NCI-H2081 (cell line): ENCODE measurements around the gene TMPRSS4.
A peak's percentile ranks its signal among the peaks of the same experiment; 100 is the strongest.

Source experiments
- DNase-seq, 2 experiments: peaks; one replicate each; lab custom pipeline; 2025; lab: John Stamatoyannopoulos, UW

The TMPRSS4 gene

DNA sequence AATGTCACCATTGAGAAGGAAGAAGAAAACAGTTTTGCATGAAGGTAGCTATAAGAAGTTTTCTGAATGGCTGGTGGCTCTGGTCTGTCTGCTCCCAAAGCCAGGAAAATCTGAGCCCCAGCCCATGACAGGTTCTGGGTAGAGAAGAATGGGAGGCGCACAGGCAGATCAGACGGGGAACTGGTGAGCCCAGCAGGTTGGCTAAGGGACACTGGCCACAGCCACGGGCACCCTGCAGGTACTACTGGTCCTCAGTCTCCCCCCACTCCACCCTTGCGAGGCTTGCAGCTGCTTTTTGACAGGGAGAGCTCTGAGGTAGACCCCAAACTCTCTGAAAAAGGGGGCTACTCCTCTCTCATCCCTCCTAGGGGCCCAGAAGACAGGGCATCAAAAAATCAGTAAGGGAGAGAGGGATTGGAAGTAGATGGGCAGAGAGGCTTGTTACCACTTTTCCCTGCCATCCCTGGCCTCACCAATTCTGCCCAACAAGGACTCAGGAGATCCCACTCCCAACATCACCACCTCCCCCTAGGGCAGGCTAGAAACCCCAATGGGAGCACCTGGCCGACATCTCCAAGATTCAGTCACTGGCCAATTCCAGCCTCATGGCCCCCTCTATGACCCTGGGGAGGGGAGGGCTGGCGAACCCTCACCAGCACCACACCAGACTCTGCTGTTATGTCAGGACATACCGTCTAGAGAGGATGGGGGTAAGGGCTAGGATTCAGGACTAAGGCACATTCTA lies 58.3 kb downstream of the TMPRSS4 start:
- DNase-seq: no peak

DNA sequence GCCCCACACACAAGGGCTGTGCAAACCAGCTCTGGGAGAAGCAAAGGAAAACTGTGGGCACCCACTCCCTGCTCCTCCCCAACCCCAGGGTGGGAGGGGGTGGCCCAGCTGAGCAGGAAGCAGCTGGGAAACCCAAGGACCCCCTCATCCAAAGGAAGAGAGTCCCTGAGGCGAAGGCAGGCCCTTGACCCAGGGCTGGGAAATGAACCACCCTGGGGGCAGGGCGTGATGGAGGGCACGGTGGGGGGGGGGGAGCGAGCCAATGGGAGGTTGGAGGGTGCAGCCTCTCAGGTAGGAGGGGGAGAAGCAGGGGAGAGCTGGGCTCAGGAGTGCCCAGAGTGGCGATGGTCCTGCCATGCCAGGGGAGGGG lies 58.9 kb downstream of the TMPRSS4 start:
- no peak for DNase-seq

DNA sequence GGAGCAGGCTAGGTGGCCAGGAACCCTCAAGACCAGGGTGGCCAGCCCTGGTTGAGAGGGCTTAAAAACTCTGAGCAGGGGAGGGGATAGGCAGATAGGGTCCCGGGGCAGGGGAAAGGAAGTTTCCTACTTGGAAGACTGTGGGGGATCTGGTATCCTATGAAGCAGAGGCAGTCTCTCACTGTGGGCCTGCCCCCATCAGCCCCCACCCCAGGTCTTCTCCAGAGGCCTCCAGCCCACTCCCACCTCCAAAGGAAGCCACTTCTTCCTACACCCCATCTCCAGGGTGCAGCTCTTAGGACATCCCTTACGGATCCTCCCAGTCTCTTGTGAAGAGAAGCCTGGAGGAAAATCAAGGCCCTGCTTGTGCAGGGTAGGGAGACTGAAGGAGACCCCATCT lies 59.5 kb downstream of the TMPRSS4 start:
- DNase-seq: no peak

DNA sequence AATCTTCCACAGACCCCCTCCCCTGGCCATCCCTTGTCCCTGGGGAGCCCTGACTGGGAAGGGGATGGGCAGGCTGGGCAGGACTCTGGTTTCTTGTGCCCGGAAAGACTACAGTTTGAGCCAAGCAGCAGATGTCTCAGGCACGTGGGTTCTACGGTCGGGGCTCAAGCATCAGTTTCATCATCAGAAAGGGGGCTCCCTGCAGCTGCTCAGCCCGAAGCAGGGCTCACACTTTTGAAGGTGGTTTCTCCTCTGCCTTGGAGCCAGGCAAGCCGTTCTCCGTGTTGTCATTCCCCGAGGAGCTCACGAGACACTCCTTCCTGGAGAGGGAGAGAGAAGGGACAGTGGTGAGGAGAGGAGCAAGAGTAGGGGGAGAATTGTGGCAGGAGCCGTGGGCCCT lies 59.9 kb downstream of the TMPRSS4 start:
- no peak for DNase-seq

DNA sequence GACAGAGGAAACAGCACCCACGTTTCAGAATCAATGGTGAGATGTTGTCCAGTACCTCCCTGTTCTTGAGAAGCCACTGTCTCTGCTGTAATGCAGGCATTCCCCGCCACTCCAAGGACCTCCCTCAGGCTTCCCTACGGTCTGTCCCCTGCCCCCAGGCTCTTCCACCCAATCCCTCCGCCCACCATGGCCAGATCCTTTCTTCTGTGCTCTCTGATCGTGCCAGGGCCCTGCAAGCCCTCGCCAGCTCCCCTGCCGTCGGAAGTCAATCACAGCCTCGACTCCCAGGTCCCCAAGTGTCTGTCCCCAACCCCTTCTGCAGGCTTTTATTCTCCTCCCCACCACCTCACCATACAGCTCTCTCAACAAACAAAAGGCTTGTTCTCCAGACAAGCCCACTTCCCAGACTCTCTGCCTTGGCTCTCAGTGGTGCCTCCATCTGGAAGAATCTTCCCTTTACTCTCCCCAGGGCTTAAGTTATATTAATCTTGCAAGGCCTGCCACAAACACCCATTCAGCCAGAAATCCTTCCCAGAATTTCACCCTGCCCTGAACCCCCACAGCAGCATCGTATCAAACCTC lies 62.1 kb downstream of the TMPRSS4 start:
- DNase-seq: no peak

DNA sequence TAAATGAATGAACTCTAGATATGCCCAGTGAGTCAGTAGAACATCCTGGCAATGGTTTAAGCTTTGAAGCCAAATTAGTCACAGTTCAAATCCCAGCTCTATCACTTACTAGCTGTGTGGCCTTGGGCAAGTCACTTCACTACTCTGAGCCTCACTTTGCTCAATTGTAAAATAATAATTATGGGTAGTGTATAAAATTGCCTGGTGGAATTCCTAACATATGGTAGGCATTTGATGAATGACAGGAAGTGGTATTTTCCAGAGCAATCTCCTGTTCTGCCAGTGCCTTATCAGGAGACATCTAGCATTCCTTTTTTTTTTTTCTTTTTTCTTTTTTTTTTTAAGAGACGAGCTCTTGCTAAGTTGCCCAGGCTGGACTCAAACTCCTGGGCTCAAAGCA lies 62.7 kb downstream of the TMPRSS4 start:
- DNase-seq: no peak

DNA sequence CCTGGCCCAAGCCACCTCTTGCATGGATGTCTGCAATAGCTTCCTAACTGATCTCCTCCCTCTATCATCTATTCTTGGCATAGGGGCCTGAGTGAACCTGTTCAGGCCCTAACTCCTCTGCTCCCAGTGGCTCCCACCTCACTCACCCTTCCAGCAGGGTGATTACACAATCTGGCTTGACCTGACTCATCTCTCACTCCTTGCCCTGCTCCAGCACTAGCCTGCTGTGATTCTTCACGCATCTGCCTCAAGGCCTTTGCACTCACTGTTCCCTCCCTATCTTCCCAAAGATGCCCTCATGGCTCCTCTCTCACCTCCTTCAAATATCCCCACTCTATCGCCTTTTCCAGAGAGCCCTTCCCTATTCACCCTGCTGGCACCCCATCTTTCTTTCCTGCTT lies 65.2 kb downstream of the TMPRSS4 start:
- DNase-seq: no peak

DNA sequence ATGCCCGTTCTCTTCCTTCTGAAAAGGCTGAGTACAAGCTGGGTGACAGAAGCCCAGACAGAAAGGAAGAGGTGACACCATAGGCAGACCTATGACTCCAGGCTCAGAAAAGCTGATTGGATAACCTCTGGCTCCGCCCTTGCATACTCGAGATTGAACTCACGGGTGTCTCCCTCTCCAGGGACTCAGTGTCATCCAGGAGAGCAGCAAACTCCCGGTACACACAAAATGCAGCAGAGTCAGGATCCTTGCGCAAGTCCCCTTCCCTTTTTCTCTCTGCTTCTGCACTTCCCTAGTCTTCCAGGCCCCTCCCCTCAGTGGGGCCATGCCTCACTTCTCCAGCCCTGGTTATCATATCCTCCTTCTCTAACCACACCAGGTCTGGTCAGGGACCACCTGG lies 65.9 kb downstream of the TMPRSS4 start:
- DNase-seq: peak in 1 of 2 experiments; percentile 5

DNA sequence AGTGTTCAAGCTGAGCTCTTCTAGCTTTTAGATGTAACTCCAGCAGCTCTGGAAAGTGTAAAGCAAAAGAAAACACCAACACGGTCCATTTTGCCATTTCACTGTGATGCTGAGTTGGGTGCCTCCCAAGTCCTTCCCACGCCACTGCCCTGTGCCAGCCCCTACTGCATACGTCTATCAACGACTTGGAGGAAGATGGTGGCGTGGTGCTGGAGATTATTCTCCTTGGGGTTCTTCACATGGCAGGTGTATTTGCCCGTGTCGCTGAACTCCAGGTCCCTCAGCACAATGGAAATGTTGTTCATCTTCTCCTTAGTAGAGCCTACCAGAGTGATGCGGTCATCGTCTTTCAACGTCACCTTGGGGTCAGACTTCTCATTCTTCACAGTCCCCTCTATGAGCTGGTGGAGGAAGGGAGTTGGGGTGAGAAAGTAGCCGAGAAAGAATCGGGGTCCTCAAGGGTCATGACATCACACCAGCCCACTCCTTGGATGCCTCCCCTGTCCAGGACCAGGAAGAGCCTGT lies 66.8 kb downstream of the TMPRSS4 start:
- no peak for DNase-seq

DNA sequence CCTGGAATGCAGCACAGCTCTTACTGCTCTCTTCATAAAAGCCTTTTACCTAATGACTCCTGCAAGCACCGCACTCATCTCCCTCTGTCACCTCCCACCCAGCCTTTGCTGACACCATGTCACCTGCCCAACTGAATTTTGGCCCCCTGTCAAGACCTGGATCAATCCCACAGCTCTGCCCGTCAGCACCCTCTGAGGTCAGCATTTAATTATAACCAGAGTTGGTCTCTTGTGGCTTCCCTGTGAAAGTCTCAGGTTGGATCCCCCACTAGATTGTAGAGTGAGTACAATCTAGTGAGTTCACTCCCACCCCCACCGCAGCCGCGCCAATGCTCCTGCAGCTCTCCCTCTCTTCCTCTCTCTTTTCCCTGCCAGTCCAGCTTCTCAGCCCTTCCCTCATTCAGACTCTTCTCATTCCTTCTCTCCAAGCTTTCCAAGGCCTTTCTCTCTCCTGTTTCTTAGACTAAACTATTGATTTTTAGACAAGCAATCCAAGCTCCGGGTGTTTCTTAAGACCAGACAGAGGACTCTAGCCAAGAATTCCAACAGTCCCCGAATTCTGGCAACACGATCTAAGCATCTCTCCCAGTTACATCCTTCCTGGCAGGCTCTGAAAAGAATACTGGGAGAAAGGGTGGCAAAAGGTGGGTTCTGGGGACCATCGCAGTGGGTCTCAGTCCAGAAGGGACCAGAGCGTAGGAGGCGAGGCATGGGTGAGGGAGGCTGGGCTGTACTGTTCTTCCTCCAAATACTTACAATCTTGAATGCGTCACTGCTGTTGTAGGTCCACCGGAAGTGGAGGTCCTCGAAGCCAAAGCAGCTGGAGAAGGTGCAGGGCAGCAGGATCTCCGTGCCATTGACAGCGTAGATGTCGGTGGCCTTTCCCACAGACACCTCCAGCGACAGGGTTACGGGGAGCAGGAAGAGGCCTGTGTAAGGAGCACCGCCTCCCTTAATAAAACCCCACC lies 67.7 kb downstream of the TMPRSS4 start:
- no peak for DNase-seq

DNA sequence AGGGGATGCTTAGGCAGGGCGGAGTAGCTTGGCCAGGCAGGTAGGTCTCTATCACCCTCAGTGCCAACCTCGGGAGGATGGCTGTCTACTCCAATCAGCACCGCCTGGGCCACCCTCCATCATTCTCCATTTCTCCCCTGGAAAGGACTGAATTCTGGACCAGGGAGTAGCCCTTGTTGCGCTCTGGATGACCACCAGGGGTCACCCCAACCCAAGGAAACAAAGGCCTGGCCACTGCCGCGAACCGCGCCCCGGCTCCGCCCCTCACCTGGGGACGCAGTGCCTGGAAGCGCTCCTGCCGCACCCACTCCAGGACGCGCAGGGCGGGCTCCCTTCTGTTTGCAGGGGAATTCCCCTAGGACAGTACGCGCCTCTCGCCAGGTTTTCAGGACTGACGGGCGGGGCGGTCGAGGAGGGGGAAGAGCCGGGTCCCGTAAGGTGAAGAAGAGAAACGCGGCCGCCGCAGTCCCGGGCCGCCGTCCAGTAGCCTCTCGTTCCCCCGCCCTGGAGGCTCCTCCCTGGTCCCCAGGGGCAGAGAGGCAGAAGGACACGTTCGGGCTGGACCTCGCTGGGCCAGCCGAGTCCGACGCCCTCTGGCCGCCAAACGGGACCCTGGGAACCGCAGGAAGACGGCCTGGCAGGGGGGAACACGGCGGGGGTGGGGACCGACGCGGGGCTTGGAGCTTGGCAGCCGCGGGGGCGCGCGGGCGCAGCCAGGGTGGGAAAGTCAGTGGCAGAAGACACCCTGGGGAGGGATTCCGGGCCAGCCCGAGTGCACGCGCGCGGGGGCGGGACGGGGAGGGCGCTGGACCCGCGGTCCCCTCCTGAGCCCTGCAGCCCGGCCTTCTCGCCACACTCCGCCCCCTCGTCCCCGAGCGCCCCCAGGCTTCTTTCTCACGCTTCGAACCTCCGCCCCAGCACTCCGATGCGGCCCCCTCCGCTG lies 68.7 kb downstream of the TMPRSS4 start:
- DNase-seq: peak; percentile 88

DNA sequence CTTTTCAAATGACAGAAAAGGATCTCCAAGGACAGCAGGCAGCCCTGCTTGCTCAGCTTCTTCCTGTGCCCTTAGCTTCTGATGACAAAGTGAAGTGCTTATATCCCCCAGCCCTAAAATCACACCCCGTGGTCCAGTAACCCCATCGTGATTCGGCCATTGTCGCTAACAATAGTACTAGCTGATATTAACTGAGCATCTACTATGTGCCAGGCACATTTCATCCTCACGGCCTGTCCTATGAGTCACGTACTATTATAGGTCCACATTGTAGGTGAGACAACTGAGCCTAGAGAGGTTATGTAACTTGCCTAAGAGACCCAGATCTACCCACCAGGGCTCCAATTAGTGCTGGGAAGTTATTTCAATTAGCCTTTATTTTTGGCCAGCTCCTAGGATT lies 69.7 kb downstream of the TMPRSS4 start:
- DNase-seq: no peak

DNA sequence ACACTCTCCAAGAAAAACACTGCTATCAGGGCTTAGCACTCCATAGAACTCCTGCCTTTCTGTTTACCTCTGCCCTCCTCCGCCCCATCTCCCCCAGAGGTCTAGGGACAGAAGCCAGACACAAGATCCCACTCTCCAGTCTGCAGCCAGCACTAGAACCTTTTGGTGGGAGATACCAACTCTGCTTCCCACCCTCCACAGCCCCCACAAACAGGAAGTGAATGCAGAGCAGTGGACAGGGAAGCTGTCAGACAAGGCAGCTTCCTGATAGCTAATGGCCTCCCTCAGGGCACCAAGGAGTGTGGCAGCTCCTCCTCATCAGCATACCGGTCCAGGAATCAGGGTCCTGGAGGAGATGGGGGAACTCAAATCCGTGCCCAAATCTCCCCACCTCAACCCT lies 70.6 kb downstream of the TMPRSS4 start:
- no peak for DNase-seq

DNA sequence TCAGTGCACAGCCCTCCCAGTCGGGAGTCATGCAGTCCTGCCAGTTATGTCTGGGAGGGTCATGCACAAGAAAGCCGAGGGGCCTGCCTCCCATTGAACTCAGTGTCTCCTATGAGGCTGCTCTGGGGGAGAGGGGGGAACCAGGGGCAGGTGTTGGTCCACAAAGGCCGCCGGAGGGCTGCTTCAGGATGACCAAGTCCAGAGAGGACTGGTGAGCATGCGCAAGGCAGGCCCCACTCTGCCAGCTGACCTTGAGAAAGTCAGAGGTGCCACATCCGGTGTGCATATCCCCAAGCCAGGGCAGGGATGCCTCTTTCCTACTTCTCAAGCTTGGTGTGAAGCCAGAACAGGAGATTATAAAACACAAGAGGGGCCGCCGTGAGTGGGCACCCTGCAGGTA lies 71.4 kb downstream of the TMPRSS4 start:
- no peak for DNase-seq

DNA sequence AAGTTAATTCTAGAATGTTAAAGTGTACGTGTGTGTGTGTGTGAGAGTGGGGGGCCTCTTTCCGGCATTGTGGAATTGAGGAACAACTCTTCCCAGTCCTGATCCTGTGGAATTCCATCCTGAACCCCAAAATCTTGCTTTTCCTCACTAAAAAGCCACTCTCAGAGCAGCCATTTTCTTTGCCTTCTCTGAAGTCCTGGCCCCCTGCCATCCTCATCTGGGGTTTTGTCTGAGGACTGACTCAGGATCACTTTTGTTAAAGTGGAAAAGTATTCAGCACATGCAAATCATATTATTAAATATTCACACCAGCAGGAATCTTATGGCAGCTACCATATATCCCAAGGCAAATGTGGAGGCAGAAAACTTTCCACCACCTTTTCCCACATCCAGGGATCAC lies 72.0 kb downstream of the TMPRSS4 start:
- DNase-seq: no peak

DNA sequence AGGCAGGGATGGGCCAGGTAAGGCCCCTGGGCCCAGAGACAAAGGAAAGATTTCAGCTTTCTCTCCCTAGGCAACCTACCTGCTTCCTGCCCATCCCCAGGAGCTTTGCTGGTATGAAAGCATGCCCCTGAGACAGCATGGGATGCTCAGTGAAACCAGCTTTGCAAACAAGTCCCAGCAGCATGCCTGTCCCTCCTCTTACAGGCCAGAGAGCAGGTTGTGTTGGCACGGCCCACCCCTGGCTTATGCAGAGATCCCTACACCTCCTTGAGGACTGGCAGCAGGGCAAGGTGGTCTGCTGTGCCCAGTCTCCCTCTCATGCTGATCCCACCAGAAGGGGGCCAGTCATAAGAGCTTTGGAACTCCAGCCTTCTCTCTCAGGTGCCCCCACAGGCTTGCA lies 72.6 kb downstream of the TMPRSS4 start:
- DNase-seq: no peak

DNA sequence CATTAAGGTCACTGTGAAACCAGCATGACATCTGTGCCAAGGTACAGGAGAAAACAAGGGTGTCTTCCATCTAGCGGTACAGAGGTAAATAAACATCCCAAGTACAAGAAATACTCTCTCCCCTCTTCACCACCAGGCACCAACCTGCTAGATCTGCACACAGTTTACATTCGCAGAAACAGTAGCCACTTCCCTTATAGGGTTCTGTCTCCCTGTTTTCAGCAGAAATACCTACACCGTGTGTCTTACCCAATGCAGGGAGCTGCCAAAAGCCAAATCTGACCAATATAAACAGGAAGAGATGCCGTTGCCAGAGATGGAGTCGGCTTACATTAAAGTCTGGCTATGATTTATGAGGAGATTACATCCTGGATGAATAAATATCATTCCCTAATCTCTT lies 74.6 kb downstream of the TMPRSS4 start:
- no peak for DNase-seq

DNA sequence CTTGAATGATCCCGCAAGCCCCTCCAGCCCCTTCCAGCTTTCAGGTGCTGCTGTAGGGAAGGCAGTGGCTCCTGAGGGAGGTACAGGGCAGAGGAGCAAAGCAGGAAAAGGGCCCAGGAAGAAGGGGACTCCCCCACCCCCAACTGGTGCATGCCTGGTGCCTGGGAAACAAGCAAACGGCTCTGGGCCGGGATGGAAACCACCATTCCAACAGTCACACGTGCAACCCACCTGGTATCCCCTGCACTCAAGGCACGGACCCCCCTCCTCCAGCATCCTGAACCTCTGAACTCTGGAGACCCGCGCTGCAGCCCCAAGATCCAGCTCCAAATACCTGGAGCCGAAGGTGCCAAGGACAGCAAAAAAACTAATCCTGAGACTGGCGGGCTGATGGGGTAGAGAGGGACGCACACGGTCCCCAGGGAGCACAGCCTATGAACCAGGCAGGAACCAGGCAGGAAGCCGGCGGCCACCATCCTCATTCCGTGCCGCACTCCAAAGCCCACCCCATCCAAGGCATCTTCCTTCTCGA lies 75.2 kb downstream of the TMPRSS4 start:
- no peak for DNase-seq

DNA sequence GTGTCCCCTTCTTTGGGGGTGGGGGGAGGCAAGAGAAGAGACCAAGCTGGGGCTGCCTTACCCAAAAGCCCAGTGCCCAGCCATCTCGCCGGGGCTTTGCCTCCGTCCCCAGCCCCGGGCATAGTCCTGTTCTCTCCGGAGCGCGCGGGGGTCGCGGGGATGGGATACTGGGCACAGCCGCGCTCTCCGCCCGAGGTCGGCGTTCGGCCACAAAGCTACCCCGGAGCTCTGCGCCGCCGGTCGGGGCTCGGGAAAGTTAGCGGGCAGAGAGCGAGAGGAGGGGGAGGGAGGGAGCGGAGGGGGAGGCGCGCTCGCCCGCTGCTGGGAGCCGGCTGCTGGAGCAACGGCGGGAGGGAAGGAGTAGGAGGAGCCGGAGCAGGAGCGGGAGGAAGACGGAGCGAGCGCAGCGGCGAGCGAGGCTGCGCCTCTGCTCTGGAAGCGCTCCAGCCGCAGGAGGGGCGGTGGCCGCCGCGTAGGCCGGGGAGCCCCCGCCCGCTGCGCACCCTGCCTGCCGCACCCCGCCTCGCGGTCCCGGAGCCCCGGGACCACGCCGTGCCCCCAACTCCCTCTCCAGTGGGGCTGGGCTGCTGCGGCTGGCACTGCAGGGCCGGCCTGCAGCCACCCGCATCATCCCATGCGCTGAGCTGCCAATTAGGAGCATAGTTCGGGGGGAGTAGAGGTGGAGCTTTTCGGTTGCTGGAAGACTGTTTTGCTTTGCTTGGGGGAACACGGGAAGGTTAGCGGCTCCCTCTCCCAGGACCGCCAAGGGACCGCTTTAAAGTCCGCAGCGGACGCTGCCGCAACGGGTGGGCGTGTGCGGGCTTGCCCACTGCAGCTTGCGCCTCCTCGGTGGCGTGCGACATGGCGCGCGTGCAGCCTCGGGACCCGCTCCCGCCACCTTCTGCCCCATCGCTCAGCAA lies 75.9 kb downstream of the TMPRSS4 start, which contains the start of gene SCN4B:
Gene SCN4B, minus strand, starts transcription at position 272 of the 920 bp plus-strand sequence. Its CDS starts 150 bp downstream, at position 122.
- DNase-seq: peak; percentile 58 to 68

DNA sequence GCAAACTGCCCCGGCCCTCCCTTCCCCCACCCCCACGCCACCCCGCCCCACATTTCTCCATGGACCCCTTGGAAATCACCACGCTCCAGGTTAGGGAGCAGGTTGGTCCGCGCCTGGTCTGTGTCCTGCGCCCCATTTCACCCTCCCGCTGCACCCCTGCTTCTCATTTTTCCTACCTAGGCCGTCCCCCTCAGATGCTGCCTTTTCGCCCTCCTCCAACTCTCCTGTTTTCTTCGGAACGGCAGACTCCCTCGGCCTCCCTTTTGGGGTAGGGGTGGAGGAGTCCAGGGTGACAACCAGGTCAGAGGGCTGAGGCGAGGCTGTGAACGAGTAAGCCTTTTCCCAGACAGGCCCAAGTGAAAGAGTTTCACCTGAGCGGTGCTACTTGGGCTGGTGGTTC lies 76.6 kb downstream of the TMPRSS4 start:
- DNase-seq: no peak
